BLaER1 treated with 17β-estradiol and CSF1 and Interleukin-3, amounts not matched to agents 10 nM and 100 nM (cell line): ENCODE results near the gene PPP1R36.
"Not testable (repeated sequence)": the region's sequence is repeated elsewhere in the genome, so short reads cannot be mapped to it uniquely, and the experiment has no call there.

Source experiments
- H3K27ac ChIP-seq, 11 experiments: shearing (Covaris generic); formaldehyde crosslinking; 2 replicates each; pipeline ENCODE4 v1.8.1; 2022
- H3K27me3 ChIP-seq, 11 experiments: shearing (Covaris generic); formaldehyde crosslinking; 2 replicates each; pipeline ENCODE4 v1.8.1; 2022
- H3K36me3 ChIP-seq, 11 experiments: shearing (Covaris generic); formaldehyde crosslinking; 2 replicates each; pipeline ENCODE4 v1.8.1; 2022
- H3K4me1 ChIP-seq, 10 experiments: shearing (Covaris generic); formaldehyde crosslinking; 2 replicates each; pipeline ENCODE4 v1.8.1; 2022
- H3K4me2 ChIP-seq, 11 experiments: shearing (Covaris generic); formaldehyde crosslinking; 2 replicates each; pipeline ENCODE4 v1.8.1; 2022
- H3K4me3 ChIP-seq, 10 experiments: shearing (Covaris generic); formaldehyde crosslinking; 2 replicates each; pipeline ENCODE4 v1.8.1; 2022
- H3K9ac ChIP-seq, 11 experiments: shearing (Covaris generic); formaldehyde crosslinking; 2 replicates each; pipeline ENCODE4 v1.8.1; 2022
- H3K9me3 ChIP-seq, 11 experiments: shearing (Covaris generic); formaldehyde crosslinking; replicated peaks in 1 of 11; 2 replicates each; pipeline ENCODE4 v1.8.1; 2022
- H4K20me1 ChIP-seq, 11 experiments: shearing (Covaris generic); formaldehyde crosslinking; 2 replicates each; pipeline ENCODE4 v1.8.1; 2022
- Cebpa-rat ChIP-seq, 11 experiments: shearing (Covaris generic); IDR thresholded peaks; 2 replicates each; pipeline ENCODE4 v1.8.1; 2022

PPP1R36 gene

DNA sequence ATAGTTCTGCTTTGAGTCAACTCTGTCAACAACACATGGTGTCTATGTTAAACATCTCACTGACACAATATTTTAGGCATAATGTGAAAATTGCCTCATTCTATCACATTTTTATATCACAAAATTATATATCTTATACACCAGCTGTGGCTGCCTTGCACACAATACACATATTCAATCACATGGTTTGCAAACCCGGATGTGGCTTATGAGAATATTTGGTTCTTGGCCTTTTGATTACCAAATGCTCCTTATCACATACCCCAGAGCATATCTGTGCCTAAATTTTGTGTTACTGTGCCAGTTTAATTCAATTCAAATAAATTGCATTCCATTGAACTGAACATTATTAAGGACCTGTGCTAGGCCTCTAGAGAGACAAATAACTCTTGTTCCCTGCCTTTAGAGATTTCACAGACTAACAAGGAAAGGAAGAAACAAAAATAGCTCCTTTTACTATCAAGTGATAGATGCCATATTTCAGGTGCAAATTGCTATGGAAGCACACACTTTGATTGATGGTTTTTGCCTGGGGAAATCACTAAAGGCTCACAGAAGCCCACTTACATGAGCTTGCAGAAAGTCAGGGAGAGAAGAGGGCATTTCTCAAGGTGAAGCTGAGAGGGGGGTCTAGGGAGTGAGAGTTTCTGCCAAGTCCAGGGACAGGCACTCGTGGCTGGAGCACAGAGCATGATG lies 63.4 kb downstream of the PPP1R36 start:
- Histone ChIP-seq H3K9me3 (no peaks in the 10 kb centered on the region), H4K20me1 (no peaks in the 10 kb centered on the region), H3K27ac (no peak overlapping the region), H3K27me3 (no peaks in the 10 kb centered on the region), H3K36me3 (no peaks in the 10 kb centered on the region), H3K9ac (no peak overlapping the region), H3K4me3 (no peak overlapping the region), H3K4me1 (peaks cover 0 to 8% (median 0%) of the 10 kb centered on the region in 10 experiments; a peak in 5 of 20 replicates), H3K4me2 (no peak overlapping the region)
- no peak for TF ChIP-seq Cebpa-rat (IDR thresholded peaks at IDR 0.05)

DNA sequence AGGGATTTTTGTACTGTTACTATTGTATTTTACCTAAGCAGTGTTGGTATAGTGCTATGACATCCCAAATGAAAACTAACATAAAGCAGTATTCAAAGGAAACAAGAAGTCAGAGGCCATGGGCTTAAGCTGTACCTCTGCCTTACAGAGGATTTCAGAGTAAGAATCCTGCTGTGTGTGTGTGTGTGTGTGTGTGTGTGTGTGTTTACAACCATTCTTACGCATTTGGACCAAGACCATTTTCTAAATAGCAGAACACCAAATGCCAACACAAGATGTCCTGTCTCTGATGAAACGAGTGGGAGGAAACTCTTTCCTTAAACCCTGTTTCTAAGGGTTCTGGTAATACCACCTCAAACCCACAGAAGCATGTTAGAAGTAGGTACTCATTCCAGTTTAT lies 64.4 kb downstream of the PPP1R36 start:
- H3K4me2 ChIP-seq = no peak overlapping the region
- TF ChIP-seq Cebpa-rat (IDR thresholded peaks at IDR 0.05) = no peak

DNA sequence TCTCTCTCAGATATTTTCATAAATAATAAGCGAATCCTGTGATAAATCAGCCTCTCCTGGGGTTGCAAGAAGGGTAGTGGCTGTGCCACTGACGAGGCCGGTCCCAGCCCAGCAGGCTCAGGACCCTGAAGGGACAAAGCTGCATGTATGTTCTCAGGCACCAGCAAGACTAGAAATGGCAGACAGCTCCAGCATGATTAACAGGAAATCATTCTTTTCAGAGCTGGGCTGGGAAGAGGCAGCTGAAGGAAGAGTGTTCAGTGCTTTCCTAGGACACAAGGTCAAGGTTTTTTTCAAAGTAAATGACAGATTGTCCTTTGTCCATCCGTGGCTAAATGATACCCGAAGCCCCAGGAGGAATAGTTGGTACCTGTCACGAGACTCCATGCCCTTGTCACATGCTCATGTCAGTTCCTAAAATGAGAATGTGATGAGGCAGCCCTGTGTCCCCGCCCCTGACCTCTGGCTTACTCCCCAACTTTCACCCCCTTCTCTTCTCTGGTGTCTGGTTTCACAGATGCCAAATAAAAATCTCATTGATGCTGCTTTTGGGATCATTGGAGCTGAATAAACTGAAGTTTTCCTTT lies 65.1 kb downstream of the PPP1R36 start:
- no peaks in the 10 kb centered on the region for H4K20me1 ChIP-seq
- no peaks in the 10 kb centered on the region for H3K27me3 ChIP-seq
- H3K4me1 ChIP-seq = peaks cover 0 to 8% (median 0%) of the 10 kb centered on the region in 10 experiments; a peak in 5 of 20 replicates
- H3K9ac ChIP-seq = no peak overlapping the region
- peak overlapping the region in 1 of 11 experiments; percentile 26; a peak in 1 of 22 replicates for H3K4me2 ChIP-seq
- TF ChIP-seq Cebpa-rat (IDR thresholded peaks at IDR 0.05) = no peak
- H3K27ac ChIP-seq = no peak overlapping the region
- H3K4me3 ChIP-seq = no peak overlapping the region
- H3K36me3 ChIP-seq = no peaks in the 10 kb centered on the region
- no peaks in the 10 kb centered on the region for H3K9me3 ChIP-seq

More for the DNA sequence above, 64.4 kb downstream of the PPP1R36 start:
- Histone ChIP-seq H3K36me3 (no peaks in the 10 kb centered on the region), H3K27ac (no peak overlapping the region), H3K27me3 (no peaks in the 10 kb centered on the region), H4K20me1 (no peaks in the 10 kb centered on the region), H3K9ac (no peak overlapping the region), H3K4me1 (peaks cover 0 to 8% (median 0%) of the 10 kb centered on the region in 10 experiments; a peak in 5 of 20 replicates), H3K4me3 (no peak overlapping the region), H3K9me3 (no peaks in the 10 kb centered on the region)

DNA sequence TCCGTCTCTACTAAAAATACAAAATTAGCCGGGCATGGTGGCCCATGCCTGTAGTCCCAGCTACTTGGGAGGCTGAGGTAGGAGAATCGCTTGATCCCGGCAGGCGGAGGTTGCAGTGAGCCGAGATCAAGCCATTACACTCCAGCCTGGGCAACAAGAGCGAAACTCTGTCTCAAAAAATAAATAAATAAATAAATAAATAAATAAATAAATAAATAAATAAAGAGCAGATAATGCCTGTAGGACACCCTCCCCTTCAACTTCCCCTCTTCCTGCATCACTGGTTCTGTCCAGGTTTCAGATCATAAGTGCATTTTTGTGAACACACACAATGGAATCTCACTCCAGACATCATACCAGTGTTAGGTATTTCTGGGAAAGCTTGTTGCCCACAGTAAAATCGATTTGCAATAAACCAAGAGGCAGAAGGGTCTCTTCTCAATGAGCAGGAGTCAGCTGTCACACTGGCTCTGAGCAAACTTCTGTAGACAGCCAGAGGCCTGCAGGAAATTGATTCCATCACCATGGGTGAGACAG lies 68.2 kb downstream of the PPP1R36 start:
- not testable (repeated sequence) for H3K36me3 ChIP-seq

DNA sequence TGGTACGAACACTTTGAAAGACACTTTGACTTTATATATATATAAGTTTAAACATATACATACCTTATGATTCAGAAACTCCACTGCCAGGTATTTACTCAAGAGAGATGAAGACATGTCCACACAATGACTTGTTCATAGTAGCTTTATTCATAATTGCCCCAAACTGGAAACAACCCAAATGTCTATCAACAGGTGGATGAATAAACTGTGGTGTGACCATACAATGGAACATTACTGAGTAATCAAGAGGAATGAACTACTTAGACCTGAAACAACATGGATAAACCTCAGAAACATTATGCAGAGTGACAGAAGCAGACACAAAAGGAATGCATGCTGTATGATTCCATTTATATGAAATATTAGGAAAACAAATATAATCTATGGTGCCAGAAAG lies 71.1 kb downstream of the PPP1R36 start:
- H3K36me3 ChIP-seq = no peaks in the 10 kb centered on the region
- no peak overlapping the region for H3K4me3 ChIP-seq
- H3K4me1 ChIP-seq = peaks cover 13 to 19% (median 17%) of the 10 kb centered on the region in 10 experiments
- no peaks in the 10 kb centered on the region for H4K20me1 ChIP-seq
- no peaks in the 10 kb centered on the region; a peak in 1 of 22 replicates for H3K27me3 ChIP-seq
- H3K27ac ChIP-seq = no peak overlapping the region
- H3K9me3 ChIP-seq = no peaks in the 10 kb centered on the region
- no peak overlapping the region for H3K9ac ChIP-seq
- TF ChIP-seq Cebpa-rat (IDR thresholded peaks at IDR 0.05) = no peak
- H3K4me2 ChIP-seq = no peak overlapping the region

More for the DNA sequence above, 68.2 kb downstream of the PPP1R36 start:
- H3K27me3 ChIP-seq, H3K9ac ChIP-seq, H3K9me3 ChIP-seq, H3K27ac ChIP-seq, H3K4me2 ChIP-seq, H3K4me3 ChIP-seq, H4K20me1 ChIP-seq: not testable (repeated sequence)
- peaks cover 6 to 14% (median 7%) of the 10 kb centered on the region in 10 experiments for H3K4me1 ChIP-seq

DNA sequence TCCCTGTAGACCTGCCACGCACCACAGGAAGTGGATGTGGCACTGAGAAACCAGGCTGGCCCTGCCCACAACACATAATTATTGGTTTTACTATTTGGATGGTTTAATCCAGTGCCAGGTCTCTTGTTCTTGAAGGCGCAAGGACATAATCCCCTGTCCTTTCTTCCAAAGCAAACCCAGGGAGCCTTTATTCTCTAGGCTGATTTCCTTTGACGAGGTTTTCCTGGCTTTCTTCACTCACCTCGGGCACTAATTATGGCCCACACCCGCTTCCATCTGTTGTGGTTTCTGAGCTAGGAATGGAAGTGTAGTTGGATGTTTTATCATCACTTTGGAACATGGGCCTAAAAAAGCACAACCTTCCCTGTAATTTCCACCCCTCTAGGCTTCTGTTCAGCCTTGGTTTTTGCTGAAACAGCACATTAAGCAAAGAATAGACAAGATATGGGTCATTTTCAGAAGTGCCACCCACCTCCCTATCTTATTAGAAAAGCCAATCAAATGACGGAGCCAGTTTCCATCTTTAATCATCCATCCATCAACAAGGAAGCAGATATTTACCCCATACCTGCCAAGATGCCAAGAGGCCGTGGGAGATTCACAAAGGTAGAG lies 73.9 kb downstream of the PPP1R36 start:
- Histone ChIP-seq H3K27ac (peak overlapping the region in 1 of 11 experiments; percentile 36; a peak in 2 of 22 replicates), H3K4me1 (peaks cover 13 to 19% (median 17%) of the 10 kb centered on the region in 10 experiments), H3K27me3 (no peaks in the 10 kb centered on the region; a peak in 1 of 22 replicates), H3K4me3 (peak overlapping the region in 6 of 10 experiments; percentile 4 to 47 (median 22); a peak in 8 of 20 replicates), H3K9me3 (no peaks in the 10 kb centered on the region), H3K36me3 (no peaks in the 10 kb centered on the region), H3K4me2 (peak overlapping the region; percentile 66 to 82 (median 74)), H4K20me1 (no peaks in the 10 kb centered on the region), H3K9ac (peak overlapping the region in 4 of 11 experiments; percentile 2 to 36 (median 20); a peak in 4 of 22 replicates)
- no peak for TF ChIP-seq Cebpa-rat (IDR thresholded peaks at IDR 0.05)

DNA sequence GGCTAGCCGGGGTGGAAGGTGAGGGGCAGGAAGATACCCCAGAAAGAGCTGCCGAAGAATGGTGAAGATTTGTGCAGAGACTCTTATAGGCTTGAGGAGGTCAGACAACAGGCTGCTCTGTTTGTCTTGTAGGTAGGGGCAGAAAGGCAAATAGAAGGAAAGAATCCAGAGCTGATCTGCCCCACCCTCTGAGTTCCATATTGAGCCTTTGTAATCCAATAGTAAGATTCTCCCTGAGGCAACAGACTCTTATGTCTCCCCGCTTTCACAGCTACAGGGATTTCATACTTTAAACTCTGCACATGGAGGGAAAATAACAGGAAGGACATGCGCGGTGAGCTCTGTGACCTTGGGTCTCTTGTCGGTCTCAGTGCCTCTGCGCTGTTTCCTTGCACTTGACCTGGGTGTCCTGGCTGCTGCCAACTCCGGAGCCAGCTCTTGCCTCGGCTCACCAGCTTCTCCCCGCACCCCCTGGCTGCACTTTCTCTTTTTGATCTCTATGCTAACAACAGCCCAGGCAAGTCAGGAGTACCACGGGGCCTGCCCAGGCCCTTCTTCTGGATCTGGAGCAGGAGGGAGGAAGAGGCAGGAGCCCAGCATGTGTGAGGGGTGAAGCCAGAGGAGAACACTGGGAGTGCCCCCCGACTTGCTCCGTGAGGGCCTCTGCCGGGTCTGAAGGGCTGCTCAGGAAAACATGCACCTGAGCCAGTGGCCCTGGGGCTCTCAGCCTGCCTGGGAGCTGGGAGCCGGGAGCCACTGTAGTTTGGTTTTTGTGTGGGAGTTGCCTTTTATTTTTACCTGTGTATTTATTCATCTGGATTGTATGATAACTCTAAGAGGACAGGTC lies 75.8 kb downstream of the PPP1R36 start:
- Histone ChIP-seq H3K27me3 (no peaks in the 10 kb centered on the region; a peak in 1 of 22 replicates), H3K4me3 (no peak overlapping the region), H3K9me3 (no peaks in the 10 kb centered on the region), H3K9ac (no peak overlapping the region), H3K4me1 (peaks cover 13 to 23% (median 18%) of the 10 kb centered on the region in 10 experiments), H4K20me1 (no peaks in the 10 kb centered on the region), H3K36me3 (no peaks in the 10 kb centered on the region), H3K27ac (no peak overlapping the region), H3K4me2 (no peak overlapping the region)
- TF ChIP-seq Cebpa-rat (IDR thresholded peaks at IDR 0.05) = no peak

DNA sequence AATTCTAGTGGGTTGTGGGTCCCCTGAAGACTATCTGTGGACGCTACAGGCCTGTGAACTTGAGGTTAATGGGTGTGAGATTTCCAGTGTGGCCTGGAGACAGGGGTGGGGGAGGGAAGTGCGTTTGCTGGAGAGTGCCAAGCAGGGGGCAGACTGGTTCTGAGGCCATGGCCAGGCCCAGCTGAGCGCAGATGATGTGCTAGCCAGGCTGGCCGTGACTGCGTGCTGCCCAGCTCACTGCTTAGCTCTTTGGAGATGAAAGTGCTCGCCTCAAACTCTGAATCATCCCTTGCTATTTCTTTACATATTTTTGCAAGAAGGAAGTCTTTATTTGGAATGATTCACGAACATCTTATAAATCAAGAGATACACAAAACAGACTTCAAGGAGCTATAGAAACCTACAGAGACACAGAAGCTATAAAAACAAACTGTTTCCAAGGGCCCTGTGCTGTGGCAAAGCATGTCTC lies 79.2 kb downstream of the PPP1R36 start:
- H3K9me3 ChIP-seq = peaks cover 0 to 11% (median 7%) of the 10 kb centered on the region in 11 experiments; a peak in 13 of 22 replicates
- H3K4me1 ChIP-seq = peaks cover 6 to 24% (median 15%) of the 10 kb centered on the region in 10 experiments; a peak in 18 of 20 replicates
- H3K9ac ChIP-seq = no peak overlapping the region
- peak overlapping the region in 2 of 11 experiments; percentile 12 to 43; a peak in 2 of 22 replicates for H3K4me2 ChIP-seq
- H3K4me3 ChIP-seq = no peak overlapping the region
- no peaks in the 10 kb centered on the region for H3K27me3 ChIP-seq
- no peaks in the 10 kb centered on the region; a peak in 1 of 22 replicates for H3K36me3 ChIP-seq
- H3K27ac ChIP-seq = no peak overlapping the region
- no peaks in the 10 kb centered on the region for H4K20me1 ChIP-seq
- TF ChIP-seq Cebpa-rat (IDR thresholded peaks at IDR 0.05) = no peak
